GM19452 (cell line): ENCODE measurements around the gene METTL3.
A peak's percentile ranks its signal among the peaks of the same experiment; 100 is the strongest.

Experiments used
- ATAC-seq: cut with Tn5 transposase; IDR thresholded peaks from one replicate; pipeline ENCODE4 v1.9.1; 2021; ENCODE audit not compliant: unreplicated experiment

METTL3 gene

GRCh38 chr14:21476925-21477681 is 34.0 kb downstream of the METTL3 start, which contains the start of the genes RAB2B and TOX4:
RAB2B (minus strand) TSS chr14:21476959; CDS start chr14:21476872, 87 bp downstream.
TOX4 (plus strand) TSS chr14:21477195; CDS start chr14:21477279, 84 bp downstream.
- ATAC-seq: peak; percentile 100

DNA sequence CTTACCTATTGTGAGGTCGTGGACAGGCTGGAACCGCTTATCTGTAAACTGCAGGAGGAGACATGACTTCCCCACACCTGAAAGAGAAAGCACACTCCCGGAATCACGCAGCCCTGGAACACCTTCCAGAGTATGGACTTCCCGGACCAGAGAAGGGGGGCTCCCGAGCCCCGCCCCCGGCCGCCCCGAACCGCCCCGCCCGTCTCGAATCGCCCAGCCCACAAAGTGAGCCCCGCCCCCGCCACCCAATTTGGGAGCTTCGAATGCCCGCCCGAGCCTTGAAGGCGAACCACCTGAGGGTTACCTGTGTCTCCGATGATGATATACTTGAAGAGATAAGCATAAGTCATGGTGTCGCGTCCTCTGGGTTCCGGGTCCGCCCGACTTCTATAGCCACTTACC is 34.6 kb downstream of the METTL3 start:
- ATAC-seq: peak; percentile 23

- ATAC-seq: no peak
Measured at GRCh38 chr14:21475767-21476522, 35.2 kb downstream of the METTL3 start.

GRCh38 chr14:21467616-21468015 is 43.5 kb downstream of the METTL3 start:
- ATAC-seq: no peak

DNA sequence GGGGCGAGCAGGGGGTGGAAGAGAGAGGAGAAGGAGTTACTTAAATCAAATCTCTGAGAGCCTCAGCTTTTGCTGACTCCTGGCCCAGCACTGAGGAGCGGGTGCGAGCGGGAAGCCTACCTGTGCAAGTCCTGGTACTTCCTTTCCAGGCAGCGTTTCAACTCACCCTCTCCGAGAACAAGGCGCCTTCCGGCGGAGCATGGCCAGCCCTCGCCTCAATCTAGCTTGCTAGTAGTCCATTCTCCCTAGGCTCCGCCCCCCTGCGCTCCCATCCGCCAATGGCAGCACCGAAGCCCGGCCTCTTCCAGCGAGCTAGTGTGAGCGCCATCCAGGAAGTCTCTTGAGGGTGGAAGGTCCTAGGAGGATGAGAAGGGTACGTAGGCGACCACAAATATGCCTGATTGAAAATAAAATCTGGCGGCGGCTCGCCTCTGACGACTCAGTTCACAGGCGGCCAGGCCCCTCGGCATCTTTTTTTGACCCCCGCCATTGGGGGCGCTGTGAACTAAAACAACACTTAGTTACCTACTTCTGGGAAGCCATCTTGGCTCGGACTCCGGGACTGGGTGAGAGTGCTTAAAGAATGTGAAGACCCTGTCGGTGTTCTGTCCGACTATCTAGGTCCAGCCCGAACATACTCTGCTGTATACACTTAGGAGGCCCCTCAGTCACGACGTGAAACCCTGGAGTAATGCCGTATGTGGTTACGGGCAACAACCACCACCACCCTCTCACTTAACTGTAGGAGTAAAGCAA is 55.0 kb downstream of the METTL3 start, which contains the start of gene CHD8:
Gene CHD8, minus strand, starts transcription at position 212 of the 756 bp plus-strand sequence. CDS start 24,480 bp downstream, outside the sequence.
- peak; percentile 97 for ATAC-seq

GRCh38 chr14:21455592-21455911 is 55.6 kb downstream of the METTL3 start:
- peak; percentile 24 for ATAC-seq

DNA sequence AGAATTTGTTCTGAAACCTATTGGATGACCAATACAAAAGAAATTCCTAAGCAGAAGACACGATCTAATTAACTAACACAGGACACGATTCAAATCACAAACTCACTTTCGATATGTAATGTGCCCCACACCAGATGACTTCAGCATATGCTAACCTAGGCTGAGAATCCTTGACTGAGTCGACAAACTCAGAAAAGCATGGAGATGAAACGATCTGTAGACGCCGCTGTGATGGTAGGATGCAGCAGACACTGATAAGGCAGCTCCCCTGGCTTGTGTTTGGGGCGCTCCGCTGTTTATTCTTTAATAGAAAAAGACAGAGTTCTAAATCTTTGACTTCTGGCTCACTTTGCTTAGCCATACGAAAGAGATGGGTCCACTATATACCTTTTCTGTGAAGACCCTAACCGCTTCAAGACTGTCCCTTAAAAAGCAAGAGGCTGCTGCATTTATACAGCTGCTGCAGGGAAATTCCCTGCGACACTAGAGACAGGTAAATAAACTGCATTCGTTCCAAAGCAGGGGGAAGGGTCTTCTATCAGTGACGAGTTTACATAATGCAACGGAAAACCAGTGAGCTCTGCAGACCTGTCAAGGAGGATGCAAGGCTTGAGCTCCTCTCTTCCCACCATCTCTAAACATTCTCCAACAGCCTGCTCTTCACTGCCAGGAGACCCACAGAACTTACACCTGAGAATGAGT is 56.1 kb downstream of the METTL3 start:
- no peak for ATAC-seq

DNA sequence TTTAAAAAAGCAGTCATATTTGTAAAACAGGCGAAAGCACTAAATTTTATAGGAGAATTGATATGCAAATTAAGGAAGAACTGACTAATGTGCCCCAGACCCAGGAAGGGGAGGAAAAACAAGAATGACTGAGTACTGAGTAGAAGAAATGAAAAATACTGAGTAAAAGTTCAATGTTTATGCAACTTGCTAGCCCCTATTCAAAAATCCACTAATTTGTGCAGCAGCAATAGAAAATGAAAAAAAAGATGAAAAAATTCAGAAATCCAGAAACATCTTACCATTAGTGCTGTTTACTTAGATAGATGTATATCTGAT is 61.3 kb downstream of the METTL3 start:
- ATAC-seq: no peak
